Coronary artery (tissue), 2 donors: ENCODE measurements around the gene TGFBR3L.

ENCODE experiments used
- DNase-seq: peaks from one replicate; pipeline ENCODE4 v3.0.0-alpha.2; 2017; ENCODE audit warnings: low spot score
- H3K27ac ChIP-seq, 2 donors: fragments of 200-600 bp; sonication (generic); one replicate each; pipeline ENCODE4 v1.5.1; 2016 to 2019
- H3K4me3 ChIP-seq: fragments of 200-600 bp; sonication (generic); 2 replicates; pipeline ENCODE4 v1.5.1; 2016; ENCODE audit warnings: mild to moderate bottlenecking, moderate library complexity
- TF ChIP-seq, protein P1 (sequence below): fragments of 200-600 bp; sonication (generic); IDR thresholded peaks from one replicate; pipeline ENCODE4 v1.5.1; 2019; ENCODE audit warnings: antibody characterized with exemption

Gene TGFBR3L

DNA sequence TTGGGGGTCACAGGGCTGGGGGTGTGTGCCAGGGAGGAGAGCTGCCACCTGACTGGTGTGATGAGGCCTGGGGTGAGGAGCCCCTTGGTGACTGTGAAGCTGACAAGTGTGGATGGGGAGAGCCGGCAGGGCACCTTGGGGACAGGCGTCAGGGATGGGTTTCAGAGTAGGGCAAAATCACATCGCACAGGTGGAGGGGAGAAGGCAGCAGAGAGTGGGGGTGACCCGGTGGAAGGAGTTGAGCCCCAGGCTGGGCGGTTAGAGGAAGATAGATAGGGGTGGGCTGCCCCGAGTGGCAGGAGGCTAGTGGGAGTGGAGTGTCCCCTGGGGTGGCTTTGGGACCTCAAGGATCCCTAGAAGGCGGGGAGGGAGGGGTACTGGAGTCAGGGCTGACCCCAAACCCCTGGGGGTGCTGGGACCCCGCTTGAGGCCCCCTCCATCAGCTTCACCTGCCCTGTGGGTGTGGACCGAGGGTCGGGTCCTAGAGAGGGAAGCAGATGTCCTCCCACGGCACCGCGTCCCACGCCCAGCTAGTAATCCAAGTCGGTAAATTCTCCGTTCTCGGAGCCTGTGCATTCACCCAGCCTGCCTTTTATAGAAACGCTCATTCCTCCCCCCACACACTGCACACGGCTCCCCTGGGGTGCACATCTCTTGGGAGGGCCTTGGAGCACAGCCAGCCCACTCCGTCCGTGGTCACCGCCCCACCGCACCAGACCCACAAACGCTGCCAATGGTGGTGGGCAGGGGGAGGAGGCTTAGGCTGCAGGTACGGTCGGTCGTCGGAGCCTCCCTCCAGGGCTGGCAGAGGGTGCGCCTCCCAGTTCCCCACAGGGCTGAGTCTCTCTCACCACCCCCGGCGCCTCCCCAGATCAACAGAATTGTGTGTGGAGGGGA lies 8.9 kb downstream of the TGFBR3L start:
- TF ChIP-seq, protein P1, sequence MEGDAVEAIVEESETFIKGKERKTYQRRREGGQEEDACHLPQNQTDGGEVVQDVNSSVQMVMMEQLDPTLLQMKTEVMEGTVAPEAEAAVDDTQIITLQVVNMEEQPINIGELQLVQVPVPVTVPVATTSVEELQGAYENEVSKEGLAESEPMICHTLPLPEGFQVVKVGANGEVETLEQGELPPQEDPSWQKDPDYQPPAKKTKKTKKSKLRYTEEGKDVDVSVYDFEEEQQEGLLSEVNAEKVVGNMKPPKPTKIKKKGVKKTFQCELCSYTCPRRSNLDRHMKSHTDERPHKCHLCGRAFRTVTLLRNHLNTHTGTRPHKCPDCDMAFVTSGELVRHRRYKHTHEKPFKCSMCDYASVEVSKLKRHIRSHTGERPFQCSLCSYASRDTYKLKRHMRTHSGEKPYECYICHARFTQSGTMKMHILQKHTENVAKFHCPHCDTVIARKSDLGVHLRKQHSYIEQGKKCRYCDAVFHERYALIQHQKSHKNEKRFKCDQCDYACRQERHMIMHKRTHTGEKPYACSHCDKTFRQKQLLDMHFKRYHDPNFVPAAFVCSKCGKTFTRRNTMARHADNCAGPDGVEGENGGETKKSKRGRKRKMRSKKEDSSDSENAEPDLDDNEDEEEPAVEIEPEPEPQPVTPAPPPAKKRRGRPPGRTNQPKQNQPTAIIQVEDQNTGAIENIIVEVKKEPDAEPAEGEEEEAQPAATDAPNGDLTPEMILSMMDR = no peak
- Histone ChIP-seq H3K27ac (peak overlapping the region in 1 of 2 donors; percentile 94), H3K4me3 (no peak overlapping the region)
- DNase-seq = no peak

DNA sequence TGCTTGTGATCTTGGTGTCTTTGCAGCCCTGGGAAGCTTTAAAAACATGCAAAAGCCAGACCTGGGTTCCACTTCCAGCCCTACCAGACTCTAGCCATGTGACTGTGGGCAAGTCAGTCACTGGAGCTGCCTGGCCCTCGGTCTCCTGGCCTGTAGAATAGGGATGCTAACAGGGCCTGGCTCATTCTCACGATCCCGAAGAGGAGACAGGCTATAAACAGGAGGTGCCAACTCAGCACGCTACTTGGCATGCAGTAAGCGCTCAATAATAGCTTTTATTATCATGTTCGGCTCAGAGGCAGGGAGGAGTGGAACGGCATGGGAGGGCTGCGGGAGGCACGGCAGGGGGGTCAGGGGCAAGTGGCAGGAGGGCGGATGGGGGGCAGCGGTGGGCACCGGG lies 9.6 kb downstream of the TGFBR3L start:
- Histone ChIP-seq H3K27ac (peak overlapping the region in 1 of 2 donors; percentile 94), H3K4me3 (no peak overlapping the region)
- DNase-seq = no peak
- TF ChIP-seq, protein P1 = no peak

DNA sequence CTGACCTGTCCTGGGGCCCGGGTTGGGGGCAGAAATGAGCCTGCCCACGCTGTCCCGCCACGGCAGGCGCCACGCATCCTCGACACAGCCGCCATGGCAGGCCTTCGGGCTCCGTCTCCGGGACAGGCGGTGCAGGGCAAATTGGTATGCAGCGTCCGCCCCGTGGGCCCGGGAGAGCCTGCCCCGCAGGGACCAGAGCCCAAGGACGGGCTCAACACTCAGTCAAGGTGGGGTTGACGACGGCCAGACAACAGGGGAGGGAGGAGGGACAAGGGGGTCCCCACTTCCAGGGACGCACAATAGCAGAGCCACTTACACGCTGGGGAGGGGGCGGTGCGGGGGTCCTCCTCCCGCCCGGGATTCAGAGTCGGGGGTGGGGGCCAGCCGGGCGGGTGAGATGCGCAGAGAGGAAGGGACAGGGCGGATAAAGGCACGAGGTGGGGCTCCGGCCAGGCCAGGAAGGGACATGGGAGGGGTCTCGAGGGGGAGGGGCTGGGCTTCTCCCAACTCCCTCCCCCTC lies 10.1 kb downstream of the TGFBR3L start:
- H3K27ac ChIP-seq = peak overlapping the region in 1 of 2 donors; percentile 94
- H3K4me3 ChIP-seq = peak overlapping the region; percentile 75
- DNase-seq = no peak
- TF ChIP-seq, protein P1 = no peak

DNA sequence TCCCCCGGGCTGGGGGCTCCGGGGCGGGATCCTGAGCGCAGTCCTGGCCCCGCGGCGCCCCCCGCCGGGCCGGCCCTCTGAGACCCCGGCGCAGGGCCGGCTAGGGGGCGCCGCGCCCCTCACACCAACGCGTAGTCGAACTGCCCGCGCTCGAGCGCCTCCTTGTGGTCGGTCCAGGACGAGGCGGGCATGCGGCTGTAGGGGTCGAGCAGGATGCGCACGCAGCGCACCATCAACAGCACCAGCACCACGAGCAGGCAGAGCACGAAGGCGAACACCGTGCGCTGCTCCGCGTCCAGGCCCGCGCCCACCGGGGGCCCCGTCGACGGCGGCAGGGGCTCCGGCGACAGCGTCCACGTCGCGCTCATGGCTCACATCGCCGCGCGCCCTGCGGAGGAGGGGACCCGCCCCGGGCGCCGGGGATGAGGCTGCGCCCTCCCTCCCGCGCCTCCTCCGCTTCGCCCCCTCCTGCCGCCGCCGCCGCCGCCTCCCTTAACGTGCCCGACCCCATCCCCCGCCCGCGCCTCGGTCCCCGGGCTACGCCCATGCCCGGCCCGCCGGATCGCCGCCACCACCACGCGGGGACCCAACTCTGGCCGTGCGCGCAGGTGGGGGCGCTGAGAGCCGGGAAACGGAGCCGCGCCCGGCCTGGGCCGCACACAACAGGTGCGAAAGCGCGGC lies 10.7 kb downstream of the TGFBR3L start:
- peak overlapping the region in 1 of 2 donors; percentile 94 for H3K27ac ChIP-seq
- peak overlapping the region; percentile 75 for H3K4me3 ChIP-seq
- TF ChIP-seq, protein P1 = peak; percentile 83
- DNase-seq = no peak

DNA sequence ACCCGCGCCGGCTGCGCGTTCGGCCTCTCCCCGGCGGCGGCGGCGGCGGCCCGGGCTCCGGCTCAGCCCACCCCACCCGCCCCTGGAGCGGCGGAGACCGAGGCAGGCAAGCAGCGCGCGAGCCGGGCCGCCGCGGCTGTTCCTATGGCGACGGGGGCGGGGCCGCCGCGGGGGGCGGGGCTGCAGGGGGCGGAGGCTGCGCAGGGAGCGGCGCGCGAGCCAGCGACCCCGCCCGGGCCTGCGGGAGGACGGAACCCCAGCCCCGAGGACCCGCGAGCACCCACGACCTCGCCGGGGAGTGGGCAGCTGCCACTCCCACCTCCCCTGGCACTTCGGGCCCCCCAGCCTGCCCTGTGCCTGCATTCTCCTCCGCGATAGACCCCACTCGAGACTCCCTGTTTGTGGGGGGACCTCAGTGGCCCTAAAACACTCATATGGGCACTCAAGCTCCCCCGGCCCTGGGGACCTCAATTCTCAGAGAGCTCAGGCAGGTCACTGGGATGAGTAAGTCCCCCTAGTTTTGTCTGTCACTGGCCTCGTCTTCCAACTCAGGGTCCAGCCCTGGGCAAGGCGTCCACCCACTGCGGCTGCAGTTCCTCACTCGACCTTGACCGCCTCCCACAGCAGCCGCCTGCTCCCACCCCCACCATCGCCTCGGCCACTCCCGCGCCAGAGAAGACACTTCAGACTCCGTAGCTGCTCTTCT lies 11.5 kb downstream of the TGFBR3L start, which contains the start of gene CTXN1:
CTXN1 (minus strand) TSS at position 115 of the 706 bp plus-strand sequence. CDS start 597 bp downstream, outside the sequence.
- Histone ChIP-seq H3K27ac (peak within 1 kb of the TSS; percentile 55 to 94), H3K4me3 (peak within 1 kb of the TSS; percentile 75)
- DNase-seq = no peak
- TF ChIP-seq, protein P1 = no peak

DNA sequence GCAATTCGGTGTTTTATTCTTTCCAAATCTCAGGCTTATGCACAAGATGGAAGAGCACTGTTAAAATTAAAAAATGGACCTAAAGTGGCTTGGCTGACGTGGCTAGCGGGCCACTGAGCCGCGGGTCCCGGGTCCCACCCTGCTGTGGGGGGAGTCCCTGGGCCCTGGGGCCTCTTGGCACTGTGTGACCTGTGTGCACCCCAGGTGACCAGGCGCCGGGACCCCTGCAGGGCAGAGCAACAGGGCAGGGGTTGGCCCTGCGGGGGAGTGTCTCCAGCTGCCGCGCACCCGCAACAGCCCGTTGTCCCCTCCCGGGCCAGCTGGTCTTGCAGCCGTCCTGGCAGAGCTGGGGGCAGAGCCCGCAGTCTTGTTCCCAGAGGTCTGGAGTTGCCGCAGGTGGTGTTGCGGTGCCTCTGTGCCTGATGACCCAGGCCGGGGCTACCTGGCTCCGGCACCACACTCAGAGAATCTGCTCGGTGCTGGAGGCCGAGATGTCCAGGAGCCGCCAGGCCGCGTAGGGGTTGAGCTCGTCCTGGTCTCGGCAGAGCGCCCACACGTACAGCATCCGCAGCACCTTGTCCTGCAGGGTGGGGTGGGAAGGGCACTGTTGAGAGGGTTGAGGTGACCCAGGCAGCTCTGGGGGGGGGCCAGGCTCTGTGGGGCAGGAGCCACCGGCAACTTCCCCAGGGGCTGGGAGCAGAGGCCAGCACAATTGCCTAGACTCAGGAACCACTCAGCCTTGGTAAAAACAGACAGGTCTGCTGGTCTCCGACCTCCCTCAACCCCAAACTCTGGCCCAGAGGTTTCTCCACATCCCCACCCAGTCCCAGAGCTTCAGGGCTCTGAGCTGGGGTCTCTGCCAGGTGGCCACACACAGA lies 12.3 kb downstream of the TGFBR3L start:
- Histone ChIP-seq H3K27ac (peak overlapping the region; percentile 94), H3K4me3 (peak overlapping the region; percentile 75)
- TF ChIP-seq, protein P1 = no peak
- DNase-seq = no peak
